ENCODE measurements around the gene ANGEL1. TPM values are rescaled to one million over a fixed set of nuclear protein-coding genes. Genes with fewer than 3 reads are reported as not detected.
A peak's percentile ranks its signal among the peaks of the same experiment; 100 is the strongest.

Gene ANGEL1
- 23.3 and 28.5 TPM in 2 replicates for total RNA-seq (2014; rRNA removed; shearing (Covaris generic))

DNA sequence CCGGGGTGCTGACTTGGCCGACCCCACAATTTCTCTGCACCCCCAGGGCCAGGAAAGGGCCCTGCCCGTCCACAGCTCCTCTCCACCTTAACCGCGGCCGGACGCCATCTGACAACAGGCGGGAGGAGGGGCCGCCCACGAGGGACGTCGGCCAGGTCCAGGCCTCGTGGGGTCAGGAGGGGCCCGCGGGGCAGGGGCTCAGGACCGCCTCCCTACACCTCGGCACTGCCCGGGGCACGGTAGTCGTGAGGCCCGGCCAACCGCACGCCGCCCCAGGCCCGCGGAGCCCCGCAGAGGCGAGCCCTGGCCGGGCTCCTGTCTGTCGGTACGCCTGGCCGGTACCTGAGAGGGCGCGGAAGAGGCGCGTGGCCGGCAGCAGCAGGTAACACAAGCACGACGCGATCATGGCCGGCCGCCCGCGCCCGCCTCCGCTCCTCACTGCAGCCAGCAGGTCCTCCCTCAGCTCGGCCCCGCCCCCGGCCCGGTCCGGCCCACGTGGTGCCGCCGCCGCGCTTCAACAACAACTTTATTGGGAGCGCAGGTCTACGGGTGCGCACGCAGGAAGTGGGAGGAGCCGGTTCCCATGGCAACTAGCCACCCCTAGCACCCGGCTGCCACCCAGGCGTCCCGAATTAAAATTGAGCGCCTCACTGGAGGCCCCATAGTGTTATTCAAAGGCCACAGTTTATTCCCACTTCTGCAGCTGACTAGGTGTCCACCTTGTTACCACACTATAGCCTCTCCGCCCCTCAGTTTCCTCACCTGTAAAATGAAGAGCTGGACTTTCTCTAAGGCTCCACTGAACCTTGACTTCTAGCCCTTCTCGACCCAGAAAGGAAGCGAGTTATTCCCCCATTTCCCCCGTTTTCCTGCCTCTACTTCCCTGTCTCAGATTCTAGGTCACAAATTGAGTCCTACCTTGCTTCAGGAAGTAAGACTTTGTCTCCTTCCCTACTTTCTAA lies at the start of gene ANGEL1:
Gene ANGEL1, minus strand, starts transcription at position 461 of the 962 bp plus-strand sequence. Its CDS starts 55 bp downstream, at position 406.
- Histone ChIP-seq H3K36me3 (replicated peaks; ENCODE audit: control insufficient read depth, insufficient read depth, low read length) (peaks cover 12% of the 10 kb centered on the region), H3K4me3 (ENCODE audit: insufficient read depth, low read depth, low read length) (peak within 1 kb of the TSS; percentile 85), H3K27me3 (ENCODE audit: control insufficient read depth, insufficient read depth, low read length) (no peaks in the 10 kb centered on the region; the same call in 1 of the 2 replicates)
- DNase-seq: peak; percentile 97

DNA sequence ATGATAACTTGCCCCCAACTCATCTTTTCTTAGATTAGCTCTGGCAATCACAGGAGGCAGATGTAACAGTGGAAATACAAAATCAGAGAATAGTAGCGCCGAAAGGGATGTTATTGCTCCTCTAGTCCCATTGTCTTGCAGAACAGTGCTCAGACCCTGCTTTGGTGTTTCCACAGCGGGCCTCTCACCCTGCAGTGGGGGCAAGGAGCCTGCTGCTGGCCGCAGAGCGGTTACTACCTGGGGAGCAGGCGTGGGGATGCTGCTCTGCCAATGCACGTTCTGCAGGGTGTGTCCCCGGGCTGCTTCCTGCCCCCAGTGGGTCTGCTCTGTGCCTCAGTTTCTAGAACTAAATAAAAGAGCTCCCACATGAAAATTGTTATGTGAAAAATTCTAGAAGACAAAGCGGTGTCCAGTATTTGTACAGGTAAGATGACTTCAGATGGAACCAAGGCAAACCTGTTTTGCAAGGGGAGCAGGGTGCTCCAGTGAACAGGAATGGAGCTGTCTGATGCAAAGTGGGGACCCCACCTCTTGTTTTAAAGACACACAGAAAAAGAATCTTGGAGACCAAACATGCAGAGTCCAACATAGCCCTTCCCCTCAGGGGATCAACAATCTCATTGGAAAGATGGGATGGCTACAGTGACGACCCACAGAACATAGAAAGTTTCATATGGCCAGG lies 49.0 kb upstream of the ANGEL1 start:
- Histone ChIP-seq H3K36me3 (replicated peaks; ENCODE audit: control insufficient read depth, insufficient read depth, low read length) (no peaks in the 10 kb centered on the region), H3K27me3 (ENCODE audit: control insufficient read depth, insufficient read depth, low read length) (0 out of 2 replicates have a peak, but pooled peaks cover 2% of the 10 kb centered on the region), H3K4me3 (ENCODE audit: insufficient read depth, low read depth, low read length) (no peak overlapping the region)
- peak; percentile 71 for DNase-seq

GRCh38 chr14:76856769-76857168 lies 44.1 kb upstream of the ANGEL1 start:
- no peak for DNase-seq
- Histone ChIP-seq H3K36me3 (replicated peaks; ENCODE audit: control insufficient read depth, insufficient read depth, low read length) (no peaks in the 10 kb centered on the region), H3K27me3 (ENCODE audit: control insufficient read depth, insufficient read depth, low read length) (no peaks in the 10 kb centered on the region), H3K4me3 (ENCODE audit: insufficient read depth, low read depth, low read length) (no peak overlapping the region)

DNA sequence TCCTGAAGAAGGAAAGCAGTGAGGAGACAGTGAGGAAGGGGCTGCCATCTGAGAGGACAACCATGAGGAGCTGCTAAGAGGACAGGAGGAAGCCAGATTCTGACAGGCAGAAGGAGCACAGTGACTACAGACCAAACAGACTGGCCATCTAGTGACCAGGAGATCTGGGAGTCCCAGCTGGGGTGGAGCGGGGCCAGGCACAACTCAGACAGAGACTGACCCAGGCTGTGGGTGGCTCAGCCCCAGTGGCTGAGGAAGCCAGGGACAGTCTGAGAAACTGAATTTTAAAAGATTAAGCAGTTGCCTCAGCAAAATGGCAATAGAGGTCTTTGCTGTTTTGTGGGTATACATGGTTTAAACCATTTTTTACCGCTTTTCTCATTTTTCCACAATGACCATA lies 42.4 kb upstream of the ANGEL1 start:
- DNase-seq: no peak
- Histone ChIP-seq H3K4me3 (ENCODE audit: insufficient read depth, low read depth, low read length) (no peak overlapping the region), H3K36me3 (replicated peaks; ENCODE audit: control insufficient read depth, insufficient read depth, low read length) (no peaks in the 10 kb centered on the region), H3K27me3 (ENCODE audit: control insufficient read depth, insufficient read depth, low read length) (no peaks in the 10 kb centered on the region)

DNA sequence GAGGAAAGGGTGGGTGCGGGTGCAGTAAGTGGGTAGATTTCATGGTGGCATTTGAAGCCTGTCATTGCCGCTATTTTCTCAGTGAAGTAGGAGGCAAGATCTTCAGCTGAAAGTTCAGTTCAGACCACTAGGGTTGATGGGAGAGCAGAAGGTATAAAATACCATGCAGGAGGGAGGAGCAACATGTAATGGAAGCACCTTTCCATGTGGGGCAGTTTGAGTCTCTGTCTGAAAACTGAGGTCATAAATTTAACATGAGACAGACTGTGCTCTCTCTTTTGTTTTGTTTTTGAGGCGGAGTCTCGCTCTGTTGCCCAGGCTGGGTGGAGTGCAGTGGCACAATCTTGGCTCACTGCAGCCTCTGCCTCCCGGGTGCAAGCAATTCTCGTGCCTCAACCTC lies 36.2 kb upstream of the ANGEL1 start:
- Histone ChIP-seq H3K36me3 (replicated peaks; ENCODE audit: control insufficient read depth, insufficient read depth, low read length) (no peaks in the 10 kb centered on the region), H3K4me3 (ENCODE audit: insufficient read depth, low read depth, low read length) (no peak overlapping the region), H3K27me3 (ENCODE audit: control insufficient read depth, insufficient read depth, low read length) (no peaks in the 10 kb centered on the region)
- peak; percentile 58 for DNase-seq

- no peak for DNase-seq
- Histone ChIP-seq H3K4me3 (ENCODE audit: insufficient read depth, low read depth, low read length) (no peak overlapping the region), H3K36me3 (replicated peaks; ENCODE audit: control insufficient read depth, insufficient read depth, low read length) (no peaks in the 10 kb centered on the region), H3K27me3 (ENCODE audit: control insufficient read depth, insufficient read depth, low read length) (no peaks in the 10 kb centered on the region)
Observed at GRCh38 chr14:76846331-76847047, 33.8 kb upstream of the ANGEL1 start.

- Histone ChIP-seq H3K27me3 (ENCODE audit: control insufficient read depth, insufficient read depth, low read length) (no peaks in the 10 kb centered on the region), H3K36me3 (replicated peaks; ENCODE audit: control insufficient read depth, insufficient read depth, low read length) (no peaks in the 10 kb centered on the region), H3K4me3 (ENCODE audit: insufficient read depth, low read depth, low read length) (no peak overlapping the region)
- peak; percentile 63 for DNase-seq
Observed at GRCh38 chr14:76844223-76844622, 31.5 kb upstream of the ANGEL1 start.

DNA sequence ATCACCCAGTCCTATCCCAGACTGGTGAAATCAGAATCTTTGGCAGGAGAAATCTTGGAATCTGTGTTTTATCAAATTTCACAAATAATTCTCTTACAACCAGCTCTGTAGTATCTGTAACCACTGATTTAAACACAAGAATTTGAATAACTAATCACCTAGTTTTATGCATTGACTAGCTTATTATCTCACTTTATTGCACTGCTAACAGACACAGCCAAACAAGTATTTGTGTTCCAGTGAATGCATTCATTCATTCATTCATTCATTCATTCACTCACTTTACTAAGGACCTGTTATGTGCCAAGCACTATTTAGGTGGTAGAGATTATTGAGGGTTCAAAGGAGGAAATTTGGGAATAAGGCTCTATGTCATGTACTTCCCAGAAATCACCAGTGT lies 29.7 kb upstream of the ANGEL1 start:
- Histone ChIP-seq H3K27me3 (ENCODE audit: control insufficient read depth, insufficient read depth, low read length) (no peaks in the 10 kb centered on the region), H3K4me3 (ENCODE audit: insufficient read depth, low read depth, low read length) (no peak overlapping the region), H3K36me3 (replicated peaks; ENCODE audit: control insufficient read depth, insufficient read depth, low read length) (no peaks in the 10 kb centered on the region)
- DNase-seq: no peak

GRCh38 chr14:76837524-76837923 lies 24.8 kb upstream of the ANGEL1 start:
- H3K27me3 ChIP-seq (ENCODE audit: control insufficient read depth, insufficient read depth, low read length): no peaks in the 10 kb centered on the region
- H3K4me3 ChIP-seq (ENCODE audit: insufficient read depth, low read depth, low read length): no peak overlapping the region
- peak; percentile 67 for DNase-seq

DNA sequence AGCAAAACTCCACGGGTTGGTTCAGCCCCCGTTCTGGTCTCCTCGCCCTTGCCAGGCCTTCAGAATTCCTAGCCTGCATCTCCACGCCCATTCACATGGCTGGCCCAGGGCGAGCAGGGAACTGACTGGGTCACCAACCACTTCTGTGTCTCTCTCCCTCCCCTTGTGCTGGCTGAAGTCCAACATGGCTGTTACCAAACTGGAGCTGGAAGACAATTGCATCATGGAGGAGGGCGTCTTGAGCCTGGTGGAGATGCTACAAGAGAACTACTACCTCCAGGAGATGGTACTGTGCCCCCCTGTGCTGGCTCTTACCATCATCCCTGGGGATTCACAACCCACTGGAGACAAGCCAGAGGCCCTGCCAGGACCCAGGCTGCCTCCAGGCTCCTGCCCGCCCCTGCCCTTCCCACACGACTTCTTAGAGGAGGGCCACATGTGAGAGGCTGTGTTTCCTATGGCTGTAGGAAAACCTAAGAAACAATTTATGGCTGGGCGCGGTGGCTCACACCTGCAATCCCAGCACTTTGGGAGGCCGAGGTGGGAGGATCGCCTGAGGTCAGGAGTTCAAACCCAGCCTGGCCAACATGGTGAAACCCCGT lies 23.4 kb upstream of the ANGEL1 start:
- no peak for DNase-seq
- Histone ChIP-seq H3K4me3 (ENCODE audit: insufficient read depth, low read depth, low read length) (no peak overlapping the region), H3K36me3 (replicated peaks; ENCODE audit: control insufficient read depth, insufficient read depth, low read length) (no peaks in the 10 kb centered on the region), H3K27me3 (ENCODE audit: control insufficient read depth, insufficient read depth, low read length) (no peaks in the 10 kb centered on the region)

More at GRCh38 chr14:76837524-76837923, 24.8 kb upstream of the ANGEL1 start:
- no peaks in the 10 kb centered on the region for H3K36me3 ChIP-seq (replicated peaks; ENCODE audit: control insufficient read depth, insufficient read depth, low read length)

- no peak for DNase-seq
- Histone ChIP-seq H3K4me3 (ENCODE audit: insufficient read depth, low read depth, low read length) (no peak overlapping the region), H3K36me3 (replicated peaks; ENCODE audit: control insufficient read depth, insufficient read depth, low read length) (no peaks in the 10 kb centered on the region), H3K27me3 (ENCODE audit: control insufficient read depth, insufficient read depth, low read length) (no peaks in the 10 kb centered on the region)
Observed at GRCh38 chr14:76834241-76834661, 21.6 kb upstream of the ANGEL1 start.

GRCh38 chr14:76833011-76833410 lies 20.3 kb upstream of the ANGEL1 start:
- DNase-seq: no peak
- Histone ChIP-seq H3K27me3 (ENCODE audit: control insufficient read depth, insufficient read depth, low read length) (no peaks in the 10 kb centered on the region), H3K4me3 (ENCODE audit: insufficient read depth, low read depth, low read length) (no peak overlapping the region), H3K36me3 (replicated peaks; ENCODE audit: control insufficient read depth, insufficient read depth, low read length) (no peaks in the 10 kb centered on the region)

GRCh38 chr14:76832503-76832988 lies 19.9 kb upstream of the ANGEL1 start:
- H3K4me3 ChIP-seq (ENCODE audit: insufficient read depth, low read depth, low read length): no peak overlapping the region
- no peaks in the 10 kb centered on the region for H3K36me3 ChIP-seq (replicated peaks; ENCODE audit: control insufficient read depth, insufficient read depth, low read length)
- no peak for DNase-seq
- H3K27me3 ChIP-seq (ENCODE audit: control insufficient read depth, insufficient read depth, low read length): no peaks in the 10 kb centered on the region

DNA sequence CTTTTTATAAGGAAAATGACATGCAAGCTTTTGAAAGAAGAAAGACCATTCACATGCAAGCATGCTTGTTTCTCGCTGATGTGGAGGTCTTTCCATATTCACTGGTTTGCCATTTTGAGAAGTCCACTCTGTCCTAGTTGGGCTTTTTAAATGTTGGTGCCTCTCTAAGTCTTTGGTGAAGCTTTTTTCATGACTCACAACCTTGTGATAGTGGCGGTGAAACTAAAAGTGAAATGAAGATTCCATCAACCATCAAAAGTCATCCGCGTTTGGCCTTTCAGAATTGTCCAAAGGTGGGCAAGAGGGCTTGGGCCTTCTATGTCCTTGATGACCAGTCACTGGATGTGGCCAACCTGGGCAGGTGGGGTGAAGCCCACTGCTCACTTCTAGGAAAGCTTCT lies 17.9 kb upstream of the ANGEL1 start:
- Histone ChIP-seq H3K36me3 (replicated peaks; ENCODE audit: control insufficient read depth, insufficient read depth, low read length) (no peaks in the 10 kb centered on the region), H3K4me3 (ENCODE audit: insufficient read depth, low read depth, low read length) (no peak overlapping the region), H3K27me3 (ENCODE audit: control insufficient read depth, insufficient read depth, low read length) (no peaks in the 10 kb centered on the region)
- no peak for DNase-seq

Data from H7 (cell line).